Neuronal stem cell (in vitro differentiated cells): Measurements from ENCODE around the gene MAP7D1.

ENCODE experiments used
- DNase-seq: peaks from one replicate; pipeline ENCODE4 v3.0.0-alpha.2; 2013; ENCODE audit warnings: low spot score
- H2AFZ ChIP-seq: one replicate; pipeline ENCODE4 v1.6.1; 2013; ENCODE audit warnings: mild to moderate bottlenecking, low read length, inconsistent platforms
- H2AK5ac ChIP-seq: 2 replicates; pipeline ENCODE4 v1.6.1; 2013; ENCODE audit warnings: low read depth, mild to moderate bottlenecking, inconsistent platforms, low read length, moderate library complexity, mixed read lengths
- H2BK120ac ChIP-seq: 2 replicates; pipeline ENCODE4 v1.6.1; 2013; ENCODE audit warnings: low read depth, mild to moderate bottlenecking, inconsistent platforms, low read length, moderate library complexity, mixed read lengths
- H2BK12ac ChIP-seq: one replicate; pipeline ENCODE4 v1.6.1; 2013; ENCODE audit warnings: low read length, inconsistent platforms
- H2BK15ac ChIP-seq: 2 replicates; pipeline ENCODE4 v1.6.1; 2013; ENCODE audit warnings: mild to moderate bottlenecking, low read length, inconsistent platforms, mixed read lengths
- H2BK5ac ChIP-seq: one replicate; pipeline ENCODE4 v1.6.1; 2013; ENCODE audit warnings: inconsistent platforms, mild to moderate bottlenecking, low read length, moderate library complexity
- H3K14ac ChIP-seq: one replicate; pipeline ENCODE4 v1.6.1; 2013; ENCODE audit warnings: low read length, inconsistent platforms
- H3K18ac ChIP-seq: 2 replicates; pipeline ENCODE4 v1.6.1; 2013; ENCODE audit warnings: low read length, inconsistent platforms
- H3K23ac ChIP-seq: 2 replicates; pipeline ENCODE4 v1.6.1; 2013; ENCODE audit warnings: low read depth, mild to moderate bottlenecking, mixed read lengths, low read length, inconsistent platforms; ENCODE audit not compliant: poor library complexity
- H3K27ac ChIP-seq: replicated peaks from 3 replicates; pipeline ENCODE4 v1.5.1; 2013; ENCODE audit warnings: low read length, inconsistent platforms
- H3K27me3 ChIP-seq, 3 experiments: 2 replicates each; pipeline ENCODE4 v1.6.1; 2013; ENCODE audit warnings: low read length in 3 of 3, mild to moderate bottlenecking in 2 of 3, inconsistent platforms in 1 of 3, low read depth in 1 of 3, mixed read lengths in 1 of 3, moderate library complexity in 1 of 3; ENCODE audit not compliant: control insufficient read depth in 3 of 3, insufficient read depth in 3 of 3
- H3K36me3 ChIP-seq, 2 donors: replicated peaks in 1 of 2; 2 replicates each; pipeline ENCODE4 v1.6.1; 2013; ENCODE audit warnings: low read length in 2 of 2; ENCODE audit not compliant: control insufficient read depth in 2 of 2, insufficient read depth in 2 of 2
- H3K4ac ChIP-seq: 2 replicates; pipeline ENCODE4 v1.6.1; 2013; ENCODE audit warnings: inconsistent platforms, mild to moderate bottlenecking, low read length, moderate library complexity
- H3K4me1 ChIP-seq, 2 donors: 1 replicate in 1 of 2; 2 replicates in 1 of 2; pipeline ENCODE4 v1.6.1; 2013; ENCODE audit warnings: low read length in 2 of 2, low read depth in 1 of 2; ENCODE audit not compliant: control insufficient read depth in 2 of 2, insufficient read depth in 1 of 2
- H3K4me2 ChIP-seq: one replicate; pipeline ENCODE4 v1.6.1; 2013; ENCODE audit warnings: mild to moderate bottlenecking, low read length, inconsistent platforms; ENCODE audit not compliant: insufficient read depth, poor library complexity, severe bottlenecking
- H3K4me3 ChIP-seq, 2 donors: 2 replicates each; pipeline ENCODE4 v1.5.1; 2013; ENCODE audit warnings: low read length in 2 of 2, mild to moderate bottlenecking in 2 of 2, inconsistent platforms in 1 of 2, moderate library complexity in 1 of 2
- H3K79me1 ChIP-seq: one replicate; pipeline ENCODE4 v1.6.1; 2013; ENCODE audit warnings: low read depth, mild to moderate bottlenecking, inconsistent platforms, low read length, moderate library complexity
- H3K9ac ChIP-seq: one replicate; pipeline ENCODE4 v1.6.1; 2013; ENCODE audit warnings: mild to moderate bottlenecking, low read depth, low read length, inconsistent platforms; ENCODE audit not compliant: poor library complexity
- H3K9me3 ChIP-seq, 2 donors: replicated peaks in 1 of 2; 2 replicates each; pipeline versions ENCODE3 to v1.6.1; 2013; ENCODE audit warnings: low read length in 2 of 2, mild to moderate bottlenecking in 2 of 2, inconsistent platforms in 1 of 2, low read depth in 1 of 2, mixed read lengths in 1 of 2, moderate library complexity in 1 of 2; ENCODE audit not compliant: control insufficient read depth in 2 of 2, insufficient read depth in 1 of 2
- H4K8ac ChIP-seq: one replicate; pipeline ENCODE4 v1.6.1; 2013; ENCODE audit warnings: low read depth, mild to moderate bottlenecking, inconsistent platforms, low read length, moderate library complexity
- H4K91ac ChIP-seq: one replicate; pipeline ENCODE4 v1.6.1; 2013; ENCODE audit warnings: low read length, low read depth, mild to moderate bottlenecking, inconsistent platforms; ENCODE audit not compliant: poor library complexity
- WGBS, 2 donors: extraction: QIAGEN DNeasy Blood & Tissue Kit; methylation state at CpG; one replicate each; pipeline ENCODE4 v1.1.7; 2013; ENCODE audit warnings: missing lambda C conversion rate in 2 of 2, mixed read lengths in 1 of 2; ENCODE audit not compliant: insufficient read length in 2 of 2, insufficient replicate concordance in 1 of 2; ENCODE audit errors: extremely low coverage in 2 of 2; 5-methylcytosine and 5-hydroxymethylcytosine counted together

Gene MAP7D1

GRCh38 chr1:36142121-36142520 lies 13.8 kb upstream of the MAP7D1 start:
- no peak overlapping the region for H2BK120ac ChIP-seq
- H3K4me1 ChIP-seq, result no peaks in the 10 kb centered on the region
- no peak overlapping the region for H3K4me2 ChIP-seq
- DNase-seq, result no peak
- H3K4me3 ChIP-seq, result no peak overlapping the region
- H2BK15ac ChIP-seq, result no peak overlapping the region
- no peak overlapping the region for H2AK5ac ChIP-seq
- no peaks in the 10 kb centered on the region for H3K79me1 ChIP-seq
- WGBS, 2 donors, result no CpG with 5 or more reads among the region's 1 CpG
- peaks cover 2 to 6% of the 10 kb centered on the region in 2 donors for H3K9me3 ChIP-seq
- no peaks in the 10 kb centered on the region for H3K27me3 ChIP-seq
- no peak overlapping the region for H2BK5ac ChIP-seq
- H2AFZ ChIP-seq, result no peak overlapping the region
- H3K23ac ChIP-seq, result no peak overlapping the region
- H4K91ac ChIP-seq, result no peak overlapping the region
- no peak overlapping the region for H3K14ac ChIP-seq
- H2BK12ac ChIP-seq, result no peak overlapping the region
- H3K18ac ChIP-seq, result no peak overlapping the region
- H3K9ac ChIP-seq, result no peak overlapping the region
- peaks cover 0 to 33% of the 10 kb centered on the region in 2 donors for H3K36me3 ChIP-seq
- no peak overlapping the region for H3K4ac ChIP-seq
- H3K27ac ChIP-seq, result no peak overlapping the region
- H4K8ac ChIP-seq, result no peak overlapping the region

GRCh38 chr1:36143424-36143823 lies 12.5 kb upstream of the MAP7D1 start:
- Histone ChIP-seq H4K91ac (no peak overlapping the region), H3K4ac (no peak overlapping the region), H3K14ac (no peak overlapping the region), H3K9ac (no peak overlapping the region), H3K4me1 (peaks cover 0 to under 1% of the 10 kb centered on the region in 2 donors), H2AK5ac (no peak overlapping the region), H3K18ac (no peak overlapping the region), H2AFZ (no peak overlapping the region), H3K27me3 (no peaks in the 10 kb centered on the region), H3K27ac (no peak overlapping the region), H3K4me2 (no peak overlapping the region), H2BK12ac (no peak overlapping the region), H3K9me3 (peaks cover 2 to 8% of the 10 kb centered on the region in 2 donors), H3K79me1 (no peaks in the 10 kb centered on the region), H2BK15ac (no peak overlapping the region), H2BK120ac (no peak overlapping the region), H3K36me3 (peaks cover 0 to 20% of the 10 kb centered on the region in 2 donors), H3K4me3 (no peak overlapping the region), H3K23ac (no peak overlapping the region), H2BK5ac (no peak overlapping the region), H4K8ac (no peak overlapping the region)
- WGBS, 2 donors, result no CpG with 5 or more reads among the region's 4 CpGs
- no peak for DNase-seq

GRCh38 chr1:36144413-36144812 lies 11.5 kb upstream of the MAP7D1 start:
- H2AK5ac ChIP-seq, result no peak overlapping the region
- no peak overlapping the region for H2BK15ac ChIP-seq
- no peak overlapping the region for H3K27ac ChIP-seq
- no peaks in the 10 kb centered on the region for H3K79me1 ChIP-seq
- no peak overlapping the region for H3K14ac ChIP-seq
- H3K27me3 ChIP-seq, result no peaks in the 10 kb centered on the region
- H3K36me3 ChIP-seq, result peaks cover 0 to 16% of the 10 kb centered on the region in 2 donors
- H2BK5ac ChIP-seq, result no peak overlapping the region
- no peak overlapping the region for H3K9ac ChIP-seq
- no peak overlapping the region for H2AFZ ChIP-seq
- no peak overlapping the region for H4K8ac ChIP-seq
- DNase-seq, result no peak
- no peak overlapping the region for H2BK120ac ChIP-seq
- no peak overlapping the region for H3K4me3 ChIP-seq
- H3K9me3 ChIP-seq, result peaks cover 2 to 8% of the 10 kb centered on the region in 2 donors
- H3K18ac ChIP-seq, result no peak overlapping the region
- no peak overlapping the region for H3K4ac ChIP-seq
- H2BK12ac ChIP-seq, result no peak overlapping the region
- H3K4me1 ChIP-seq, result peaks cover 4% of the 10 kb centered on the region in 2 donors
- H4K91ac ChIP-seq, result no peak overlapping the region
- H3K4me2 ChIP-seq, result no peak overlapping the region
- WGBS, 2 donors, result no CpG with 5 or more reads among the region's 2 CpGs
- H3K23ac ChIP-seq, result no peak overlapping the region

- Histone ChIP-seq H2AFZ (peak overlapping the region; percentile 85), H2AK5ac (no peak overlapping the region), H3K36me3 (peaks cover 0 to 6% of the 10 kb centered on the region in 2 donors), H2BK5ac (no peak overlapping the region), H3K14ac (no peak overlapping the region), H3K23ac (no peak overlapping the region), H2BK120ac (no peak overlapping the region), H3K4me2 (peak overlapping the region; percentile 60), H2BK15ac (no peak overlapping the region), H3K27ac (peak overlapping the region; percentile 79), H3K4me3 (peak overlapping the region; percentile 79 to 81), H4K8ac (no peak overlapping the region), H3K27me3 (no peaks in the 10 kb centered on the region), H4K91ac (no peak overlapping the region), H3K9ac (peak overlapping the region; percentile 83), H3K4me1 (peaks cover 23 to 24% of the 10 kb centered on the region in 2 donors), H3K79me1 (no peaks in the 10 kb centered on the region), H3K18ac (peak overlapping the region; percentile 92), H3K9me3 (peaks cover 2 to 8% of the 10 kb centered on the region in 2 donors), H3K4ac (no peak overlapping the region), H2BK12ac (peak overlapping the region; percentile 26)
- DNase-seq, result no peak
- WGBS, 2 donors, result no CpG with 5 or more reads among the region's 16 CpGs
These were observed 7.1 kb upstream of the MAP7D1 start for GRCh38 chr1:36148821-36149236.
